WTC11 (cell line): ENCODE results near the gene ANKRD13C.

Source experiments
- CREB1 ChIP-seq: sonication (generic); formaldehyde crosslinking; IDR thresholded peaks from 2 replicates; pipeline ENCODE4 v1.8.0; 2023; ENCODE audit warnings: mild to moderate bottlenecking, missing genetic modification reagents
- CREM ChIP-seq: sonication (generic); formaldehyde crosslinking; IDR thresholded peaks from 2 replicates; pipeline ENCODE4 v1.8.1; 2022; ENCODE audit warnings: mild to moderate bottlenecking, missing genetic modification reagents, moderate library complexity
- ESRRA ChIP-seq: sonication (generic); formaldehyde crosslinking; IDR thresholded peaks from 2 replicates; pipeline ENCODE4 v1.8.1; 2022; ENCODE audit warnings: mild to moderate bottlenecking, missing genetic modification reagents, borderline replicate concordance
- NFE2L1 ChIP-seq: sonication (generic); formaldehyde crosslinking; IDR thresholded peaks from 2 replicates; pipeline ENCODE4 v1.8.1; 2023; ENCODE audit warnings: missing genetic modification reagents
- TEAD4 ChIP-seq: sonication (generic); formaldehyde crosslinking; IDR thresholded peaks from 2 replicates; pipeline ENCODE4 v1.8.0; 2022; ENCODE audit warnings: mild to moderate bottlenecking, missing genetic modification reagents
- ZBTB21 ChIP-seq: sonication (generic); formaldehyde crosslinking; IDR thresholded peaks from 2 replicates; pipeline ENCODE4 v1.8.1; 2023; ENCODE audit warnings: mild to moderate bottlenecking, missing genetic modification reagents, borderline replicate concordance
- TF ChIP-seq, protein P1 (sequence below): fragments of 200-600 bp; IDR thresholded peaks from 2 replicates; pipeline ENCODE4 v1.8.0; 2022; ENCODE audit warnings: antibody characterized with exemption
- TF ChIP-seq, protein P2 (sequence below): sonication (generic); formaldehyde crosslinking; IDR thresholded peaks from 2 replicates; pipeline ENCODE4 v1.8.1; 2023; ENCODE audit warnings: mild to moderate bottlenecking, missing genetic modification reagents
- TF ChIP-seq, protein P3 (sequence below): sonication (generic); formaldehyde crosslinking; IDR thresholded peaks from 2 replicates; pipeline ENCODE4 v1.8.1; 2022; ENCODE audit warnings: low read depth, mild to moderate bottlenecking, moderate library complexity, missing genetic modification reagents, borderline replicate concordance
- TF ChIP-seq, protein P4 (sequence below): sonication (generic); formaldehyde crosslinking; IDR thresholded peaks from 2 replicates; pipeline ENCODE4 v1.8.1; 2023; ENCODE audit warnings: mild to moderate bottlenecking, missing genetic modification reagents, moderate library complexity
- TF ChIP-seq, protein P5 (sequence below): fragments of 250-450 bp; sonication (Bioruptor Pico); IDR thresholded peaks from 2 replicates; pipeline ENCODE4 v1.9.0; 2021; ENCODE audit warnings: mild to moderate bottlenecking
- TF ChIP-seq, protein P6 (sequence below): sonication (generic); formaldehyde crosslinking; IDR thresholded peaks from 2 replicates; pipeline ENCODE4 v1.8.1; 2023; ENCODE audit warnings: mild to moderate bottlenecking, missing genetic modification reagents, moderate library complexity
- TF ChIP-seq, protein P7 (sequence below): sonication (generic); formaldehyde crosslinking; IDR thresholded peaks from 2 replicates; pipeline ENCODE4 v1.8.0; 2022; ENCODE audit warnings: mild to moderate bottlenecking, missing genetic modification reagents

DNA sequence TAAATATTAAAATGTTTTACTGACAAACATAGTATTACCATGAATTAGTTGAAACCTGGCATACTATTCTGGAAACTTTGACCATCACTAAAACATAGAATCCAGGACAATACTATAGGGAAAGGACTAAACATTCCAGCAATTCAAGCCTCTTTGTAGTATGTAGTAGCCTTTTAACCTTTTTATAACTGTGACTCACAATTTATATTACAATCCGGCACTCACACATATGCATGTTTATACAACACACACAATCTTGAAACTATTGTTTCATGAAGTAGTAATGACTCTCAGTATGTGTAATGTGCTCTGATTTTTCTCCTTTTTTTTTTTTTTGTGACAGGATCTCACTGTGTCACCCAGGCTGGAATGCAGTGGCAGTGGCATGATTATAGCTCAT is 64.3 kb downstream of the ANKRD13C start:
- TF ChIP-seq, protein P1, sequence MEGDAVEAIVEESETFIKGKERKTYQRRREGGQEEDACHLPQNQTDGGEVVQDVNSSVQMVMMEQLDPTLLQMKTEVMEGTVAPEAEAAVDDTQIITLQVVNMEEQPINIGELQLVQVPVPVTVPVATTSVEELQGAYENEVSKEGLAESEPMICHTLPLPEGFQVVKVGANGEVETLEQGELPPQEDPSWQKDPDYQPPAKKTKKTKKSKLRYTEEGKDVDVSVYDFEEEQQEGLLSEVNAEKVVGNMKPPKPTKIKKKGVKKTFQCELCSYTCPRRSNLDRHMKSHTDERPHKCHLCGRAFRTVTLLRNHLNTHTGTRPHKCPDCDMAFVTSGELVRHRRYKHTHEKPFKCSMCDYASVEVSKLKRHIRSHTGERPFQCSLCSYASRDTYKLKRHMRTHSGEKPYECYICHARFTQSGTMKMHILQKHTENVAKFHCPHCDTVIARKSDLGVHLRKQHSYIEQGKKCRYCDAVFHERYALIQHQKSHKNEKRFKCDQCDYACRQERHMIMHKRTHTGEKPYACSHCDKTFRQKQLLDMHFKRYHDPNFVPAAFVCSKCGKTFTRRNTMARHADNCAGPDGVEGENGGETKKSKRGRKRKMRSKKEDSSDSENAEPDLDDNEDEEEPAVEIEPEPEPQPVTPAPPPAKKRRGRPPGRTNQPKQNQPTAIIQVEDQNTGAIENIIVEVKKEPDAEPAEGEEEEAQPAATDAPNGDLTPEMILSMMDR = no peak
- TF ChIP-seq, protein P2, sequence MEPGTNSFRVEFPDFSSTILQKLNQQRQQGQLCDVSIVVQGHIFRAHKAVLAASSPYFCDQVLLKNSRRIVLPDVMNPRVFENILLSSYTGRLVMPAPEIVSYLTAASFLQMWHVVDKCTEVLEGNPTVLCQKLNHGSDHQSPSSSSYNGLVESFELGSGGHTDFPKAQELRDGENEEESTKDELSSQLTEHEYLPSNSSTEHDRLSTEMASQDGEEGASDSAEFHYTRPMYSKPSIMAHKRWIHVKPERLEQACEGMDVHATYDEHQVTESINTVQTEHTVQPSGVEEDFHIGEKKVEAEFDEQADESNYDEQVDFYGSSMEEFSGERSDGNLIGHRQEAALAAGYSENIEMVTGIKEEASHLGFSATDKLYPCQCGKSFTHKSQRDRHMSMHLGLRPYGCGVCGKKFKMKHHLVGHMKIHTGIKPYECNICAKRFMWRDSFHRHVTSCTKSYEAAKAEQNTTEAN (CRISPR knock-in tag) = no peak
- TF ChIP-seq TEAD4 (CRISPR knock-in tag) (no peak), ESRRA (no peak), CREB1 (no peak), CREM (CRISPR knock-in tag) (no peak), NFE2L1 (CRISPR knock-in tag) (no peak), ZBTB21 (CRISPR knock-in tag) (no peak)
- TF ChIP-seq, protein P3, sequence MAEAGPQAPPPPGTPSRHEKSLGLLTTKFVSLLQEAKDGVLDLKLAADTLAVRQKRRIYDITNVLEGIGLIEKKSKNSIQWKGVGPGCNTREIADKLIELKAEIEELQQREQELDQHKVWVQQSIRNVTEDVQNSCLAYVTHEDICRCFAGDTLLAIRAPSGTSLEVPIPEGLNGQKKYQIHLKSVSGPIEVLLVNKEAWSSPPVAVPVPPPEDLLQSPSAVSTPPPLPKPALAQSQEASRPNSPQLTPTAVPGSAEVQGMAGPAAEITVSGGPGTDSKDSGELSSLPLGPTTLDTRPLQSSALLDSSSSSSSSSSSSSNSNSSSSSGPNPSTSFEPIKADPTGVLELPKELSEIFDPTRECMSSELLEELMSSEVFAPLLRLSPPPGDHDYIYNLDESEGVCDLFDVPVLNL (CRISPR knock-in tag) = no peak
- TF ChIP-seq, protein P4, sequence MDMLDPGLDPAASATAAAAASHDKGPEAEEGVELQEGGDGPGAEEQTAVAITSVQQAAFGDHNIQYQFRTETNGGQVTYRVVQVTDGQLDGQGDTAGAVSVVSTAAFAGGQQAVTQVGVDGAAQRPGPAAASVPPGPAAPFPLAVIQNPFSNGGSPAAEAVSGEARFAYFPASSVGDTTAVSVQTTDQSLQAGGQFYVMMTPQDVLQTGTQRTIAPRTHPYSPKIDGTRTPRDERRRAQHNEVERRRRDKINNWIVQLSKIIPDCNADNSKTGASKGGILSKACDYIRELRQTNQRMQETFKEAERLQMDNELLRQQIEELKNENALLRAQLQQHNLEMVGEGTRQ = no peak
- TF ChIP-seq, protein P5, sequence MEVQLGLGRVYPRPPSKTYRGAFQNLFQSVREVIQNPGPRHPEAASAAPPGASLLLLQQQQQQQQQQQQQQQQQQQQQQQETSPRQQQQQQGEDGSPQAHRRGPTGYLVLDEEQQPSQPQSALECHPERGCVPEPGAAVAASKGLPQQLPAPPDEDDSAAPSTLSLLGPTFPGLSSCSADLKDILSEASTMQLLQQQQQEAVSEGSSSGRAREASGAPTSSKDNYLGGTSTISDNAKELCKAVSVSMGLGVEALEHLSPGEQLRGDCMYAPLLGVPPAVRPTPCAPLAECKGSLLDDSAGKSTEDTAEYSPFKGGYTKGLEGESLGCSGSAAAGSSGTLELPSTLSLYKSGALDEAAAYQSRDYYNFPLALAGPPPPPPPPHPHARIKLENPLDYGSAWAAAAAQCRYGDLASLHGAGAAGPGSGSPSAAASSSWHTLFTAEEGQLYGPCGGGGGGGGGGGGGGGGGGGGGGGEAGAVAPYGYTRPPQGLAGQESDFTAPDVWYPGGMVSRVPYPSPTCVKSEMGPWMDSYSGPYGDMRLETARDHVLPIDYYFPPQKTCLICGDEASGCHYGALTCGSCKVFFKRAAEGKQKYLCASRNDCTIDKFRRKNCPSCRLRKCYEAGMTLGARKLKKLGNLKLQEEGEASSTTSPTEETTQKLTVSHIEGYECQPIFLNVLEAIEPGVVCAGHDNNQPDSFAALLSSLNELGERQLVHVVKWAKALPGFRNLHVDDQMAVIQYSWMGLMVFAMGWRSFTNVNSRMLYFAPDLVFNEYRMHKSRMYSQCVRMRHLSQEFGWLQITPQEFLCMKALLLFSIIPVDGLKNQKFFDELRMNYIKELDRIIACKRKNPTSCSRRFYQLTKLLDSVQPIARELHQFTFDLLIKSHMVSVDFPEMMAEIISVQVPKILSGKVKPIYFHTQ (CRISPR knock-in tag) = no peak
- TF ChIP-seq, protein P6, sequence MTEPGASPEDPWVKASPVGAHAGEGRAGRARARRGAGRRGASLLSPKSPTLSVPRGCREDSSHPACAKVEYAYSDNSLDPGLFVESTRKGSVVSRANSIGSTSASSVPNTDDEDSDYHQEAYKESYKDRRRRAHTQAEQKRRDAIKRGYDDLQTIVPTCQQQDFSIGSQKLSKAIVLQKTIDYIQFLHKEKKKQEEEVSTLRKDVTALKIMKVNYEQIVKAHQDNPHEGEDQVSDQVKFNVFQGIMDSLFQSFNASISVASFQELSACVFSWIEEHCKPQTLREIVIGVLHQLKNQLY = no peak
- TF ChIP-seq, protein P7, sequence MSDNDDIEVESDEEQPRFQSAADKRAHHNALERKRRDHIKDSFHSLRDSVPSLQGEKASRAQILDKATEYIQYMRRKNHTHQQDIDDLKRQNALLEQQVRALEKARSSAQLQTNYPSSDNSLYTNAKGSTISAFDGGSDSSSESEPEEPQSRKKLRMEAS (CRISPR knock-in tag) = no peak
